Osteoblast (primary cell): ENCODE measurements around the gene CHD6. TPM values are rescaled to one million over a fixed set of nuclear protein-coding genes. Genes with fewer than 3 reads are reported as not detected.

Experiments
- DNase-seq: peaks from one replicate; pipeline ENCODE4 v3.0.0; 2011; ENCODE audit warnings: low spot score, mixed read lengths; ENCODE audit not compliant: insufficient read length; ENCODE audit errors: missing footprints
- H2AFZ ChIP-seq: 2 replicates; pipeline ENCODE4 v1.6.0; 2011; ENCODE audit warnings: mild to moderate bottlenecking, low read length
- H3K27ac ChIP-seq: 2 replicates; pipeline ENCODE4 v1.5.1; 2011; ENCODE audit warnings: mild to moderate bottlenecking, low read depth, low read length, moderate library complexity
- H3K27me3 ChIP-seq: 2 replicates; pipeline ENCODE4 v1.6.0; 2012; ENCODE audit warnings: mild to moderate bottlenecking, control low read depth, inconsistent platforms, low read length, moderate library complexity; ENCODE audit not compliant: insufficient read depth
- H3K36me3 ChIP-seq: 2 replicates; pipeline ENCODE4 v1.5.1; 2011; ENCODE audit warnings: mild to moderate bottlenecking, low read length, control low read depth, moderate library complexity; ENCODE audit not compliant: insufficient read depth
- H3K4me1 ChIP-seq: 2 replicates; pipeline ENCODE4 v1.5.1; 2011; ENCODE audit warnings: mild to moderate bottlenecking, low read length, control low read depth, moderate library complexity; ENCODE audit not compliant: insufficient read depth
- H3K4me2 ChIP-seq: 2 replicates; pipeline ENCODE4 v1.6.0; 2011; ENCODE audit warnings: mild to moderate bottlenecking, low read length; ENCODE audit not compliant: insufficient read depth
- H3K4me3 ChIP-seq: fragments of 200-600 bp; sonication (generic); 3 replicates; pipeline ENCODE4 v1.5.1; 2012; ENCODE audit warnings: mild to moderate bottlenecking, low read length, inconsistent platforms; ENCODE audit not compliant: insufficient read depth
- H3K79me2 ChIP-seq: 2 replicates; pipeline ENCODE4 v1.6.0; 2012; ENCODE audit warnings: mild to moderate bottlenecking, low read length, control low read depth, inconsistent platforms; ENCODE audit not compliant: insufficient read depth
- H3K9me3 ChIP-seq: 2 replicates; pipeline ENCODE4 v1.5.1; 2011; ENCODE audit warnings: low read depth, low read length, control low read depth
- H4K20me1 ChIP-seq: 2 replicates; pipeline ENCODE4 v1.6.0; 2012; ENCODE audit warnings: mild to moderate bottlenecking, low read length, control low read depth; ENCODE audit not compliant: insufficient read depth
- CTCF ChIP-seq: IDR thresholded peaks from 2 replicates; pipeline ENCODE4 v1.5.1; 2011; ENCODE audit warnings: mild to moderate bottlenecking, low read depth, low read length, moderate library complexity; ENCODE audit errors: extremely low read depth
- total RNA-seq: library from RNA; depleted of rRNA; stranded (reverse); fragments of >200 nt; gene quantifications from 2 replicates; pipeline ENCODE4 v1.2.3, GENCODE V29; 2012

Gene CHD6
- total RNA-seq, 1 donor, result 32.2 TPM

DNA sequence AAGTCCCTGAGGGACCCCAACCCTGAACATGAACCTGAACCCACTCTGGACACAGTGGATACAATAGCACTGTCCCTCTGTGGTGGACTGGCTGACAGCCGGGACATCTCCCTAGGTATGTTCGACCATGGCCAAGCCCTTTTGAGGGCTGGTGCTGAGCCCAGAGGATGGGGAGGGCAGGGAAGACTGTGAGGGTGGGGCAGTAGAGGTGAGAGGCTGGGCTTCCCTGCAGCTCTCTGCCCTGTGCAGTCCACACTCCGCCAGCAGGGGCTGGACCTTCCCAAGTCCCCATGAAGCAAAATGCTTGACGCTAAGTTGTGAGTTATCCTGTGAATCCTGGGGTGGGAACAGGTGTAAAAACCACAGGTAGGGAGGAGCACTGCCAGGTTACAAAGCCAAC, 266.1 kb downstream of the CHD6 start:
- H3K36me3 ChIP-seq, result peaks cover 11% of the 10 kb centered on the region
- H3K9me3 ChIP-seq, result no peaks in the 10 kb centered on the region
- no peaks in the 10 kb centered on the region for H3K4me1 ChIP-seq
- DNase-seq, result peak; percentile 72
- H4K20me1 ChIP-seq, result no peaks in the 10 kb centered on the region
- no peak overlapping the region for H2AFZ ChIP-seq
- no peaks in the 10 kb centered on the region for H3K79me2 ChIP-seq
- no peak overlapping the region for H3K27ac ChIP-seq
- H3K4me2 ChIP-seq, result no peak overlapping the region
- no peak for TF ChIP-seq CTCF
- no peak overlapping the region for H3K4me3 ChIP-seq
- no peaks in the 10 kb centered on the region for H3K27me3 ChIP-seq
